H54 (cell line): ENCODE results near the gene ZNF277.
A peak's percentile ranks its signal among the peaks of the same experiment; 100 is the strongest.

Experiments
- DNase-seq: peaks from one replicate; pipeline ENCODE4 v3.0.0; 2011; ENCODE audit warnings: low spot score, mixed read lengths; ENCODE audit not compliant: insufficient read length
- FAIRE-seq: peaks from 3 replicates; lab custom pipeline; 2011; peaks lifted over from hg19 to GRCh38; lab: Jason Lieb, UNC
- POLR2A ChIP-seq: IDR thresholded peaks from 2 replicates; pipeline ENCODE4 v1.6.1; 2011; ENCODE audit warnings: low read depth, mild to moderate bottlenecking, low read length

The ZNF277 gene

DNA sequence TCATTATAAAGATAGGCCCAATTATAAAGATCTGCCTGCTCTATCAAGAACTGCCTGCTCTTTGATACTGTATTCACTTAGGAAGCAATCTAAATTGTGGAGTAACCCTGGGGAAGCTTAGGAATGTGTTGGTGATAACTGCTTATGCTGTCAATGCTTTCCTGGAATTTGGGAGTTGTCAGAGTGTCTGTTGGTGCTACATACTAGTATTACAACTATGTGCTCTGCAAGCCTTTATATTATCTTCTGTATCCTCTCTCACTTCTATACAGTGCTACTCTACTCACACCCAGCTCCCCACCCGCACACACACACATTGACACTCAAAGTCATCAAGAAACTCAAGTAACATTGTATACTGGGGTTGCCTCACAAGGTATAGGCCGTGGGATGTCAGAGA lies 6.1 kb downstream of the ZNF277 start:
- DNase-seq (no peak), FAIRE-seq (no peak)
- TF ChIP-seq POLR2A, result no peak

DNA sequence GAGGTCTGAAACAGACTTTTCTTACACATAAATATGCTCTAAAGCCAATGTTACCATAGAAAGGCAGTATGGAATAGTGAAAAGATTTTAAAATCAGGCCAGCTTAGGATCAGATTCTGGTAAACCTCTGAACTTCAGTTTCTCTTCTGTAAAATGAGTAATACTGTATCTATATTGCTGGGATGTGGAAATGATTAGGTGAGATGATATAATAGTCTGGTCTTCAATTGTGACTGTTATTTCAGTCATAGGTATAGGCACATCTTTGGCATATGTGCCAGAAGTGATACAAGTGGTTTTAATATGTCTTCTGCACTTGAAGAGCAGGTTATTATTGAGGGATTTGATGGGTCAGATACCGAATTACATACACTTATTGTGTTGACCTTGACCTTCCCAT lies 7.2 kb downstream of the ZNF277 start:
- FAIRE-seq (peak; percentile 45), DNase-seq (no peak)
- no peak for TF ChIP-seq POLR2A

DNA sequence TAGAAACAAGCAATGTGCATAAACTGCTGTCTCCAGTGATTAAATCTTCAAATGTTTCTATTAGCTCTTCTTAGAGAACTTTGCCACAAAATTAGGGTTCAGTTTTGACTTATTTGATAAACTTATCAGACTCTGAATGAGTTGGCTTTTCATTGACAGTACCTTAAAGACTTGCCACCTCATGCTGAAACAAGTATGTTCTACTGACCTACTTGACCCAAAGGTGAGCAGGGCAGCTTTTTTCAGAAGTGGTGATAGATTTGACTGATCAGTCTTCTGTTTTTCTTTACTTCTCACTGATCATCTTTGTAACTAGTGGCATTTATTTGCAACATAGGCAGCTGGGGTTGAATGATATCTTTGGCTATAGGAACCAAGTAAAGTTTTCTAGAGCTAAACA lies 7.8 kb downstream of the ZNF277 start:
- no peak for TF ChIP-seq POLR2A
- FAIRE-seq (no peak), DNase-seq (no peak)

DNA sequence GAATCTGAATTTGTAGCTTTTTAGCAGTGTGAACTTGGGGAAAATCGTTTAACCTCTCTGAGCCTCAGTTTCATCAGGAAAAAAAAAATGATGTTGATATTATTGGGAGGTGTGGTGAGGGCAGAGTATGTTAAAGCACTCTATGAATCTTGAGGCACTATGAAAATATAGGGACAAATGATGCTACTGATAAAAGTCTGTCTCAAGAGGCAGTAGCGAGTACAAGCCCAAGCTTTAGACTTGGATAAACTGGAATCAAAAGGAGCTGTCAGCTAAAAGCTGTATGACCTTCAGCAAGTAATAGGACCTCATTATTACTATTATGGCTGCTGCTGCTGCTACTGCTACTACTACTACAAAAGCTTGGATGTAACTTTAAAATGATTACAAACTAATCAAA lies 8.4 kb downstream of the ZNF277 start:
- TF ChIP-seq POLR2A, result no peak
- FAIRE-seq (peak; percentile 48), DNase-seq (no peak)

DNA sequence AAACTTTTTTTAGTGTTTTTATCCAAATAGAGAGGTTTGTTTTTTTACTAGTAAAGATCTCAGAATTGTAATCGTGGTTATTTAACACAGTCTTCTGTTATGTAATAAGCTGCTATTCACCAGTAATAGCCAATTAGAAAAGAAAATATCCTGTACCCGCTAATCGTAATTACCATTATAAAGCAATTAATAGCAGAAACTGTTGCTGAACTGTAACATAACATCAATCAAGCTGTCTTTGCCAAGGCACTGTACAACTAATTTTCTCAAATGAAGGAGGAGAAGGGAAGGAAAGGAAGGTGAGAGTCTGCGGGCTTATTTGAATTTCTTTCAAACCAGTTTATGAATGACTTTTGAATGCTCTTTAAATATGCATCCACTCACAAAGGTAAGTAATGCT lies 9.3 kb downstream of the ZNF277 start:
- no peak for DNase-seq
- FAIRE-seq, result no peak
- TF ChIP-seq POLR2A, result no peak

DNA sequence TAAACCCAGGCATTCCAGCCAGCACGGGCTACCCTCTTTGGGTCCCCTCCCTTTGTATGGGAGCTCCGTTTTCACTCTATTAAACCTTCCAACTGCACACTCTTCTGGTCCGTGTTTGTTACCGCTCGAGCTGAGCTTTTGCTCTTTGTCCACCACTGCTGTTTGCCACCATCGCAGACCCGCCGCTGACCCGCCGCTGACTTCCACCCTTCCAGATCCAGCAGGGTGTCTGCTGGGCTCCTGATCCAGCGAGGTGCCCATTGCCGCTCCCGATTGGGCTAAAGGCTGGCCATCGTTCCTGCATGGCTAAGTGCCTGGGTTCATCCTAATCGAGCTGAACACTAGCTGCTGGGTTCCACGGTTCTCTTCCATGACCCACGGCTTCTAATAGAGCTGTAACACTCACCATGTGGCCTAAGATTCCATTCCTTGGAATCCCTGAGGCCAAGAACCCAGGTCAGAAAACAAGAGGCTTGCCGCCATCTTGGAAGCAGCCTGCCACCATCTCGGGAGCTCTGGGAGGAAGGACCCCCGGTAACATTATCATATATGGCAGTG lies 14.5 kb downstream of the ZNF277 start:
- TF ChIP-seq POLR2A, result no peak
- FAIRE-seq (no peak), DNase-seq (no peak)

DNA sequence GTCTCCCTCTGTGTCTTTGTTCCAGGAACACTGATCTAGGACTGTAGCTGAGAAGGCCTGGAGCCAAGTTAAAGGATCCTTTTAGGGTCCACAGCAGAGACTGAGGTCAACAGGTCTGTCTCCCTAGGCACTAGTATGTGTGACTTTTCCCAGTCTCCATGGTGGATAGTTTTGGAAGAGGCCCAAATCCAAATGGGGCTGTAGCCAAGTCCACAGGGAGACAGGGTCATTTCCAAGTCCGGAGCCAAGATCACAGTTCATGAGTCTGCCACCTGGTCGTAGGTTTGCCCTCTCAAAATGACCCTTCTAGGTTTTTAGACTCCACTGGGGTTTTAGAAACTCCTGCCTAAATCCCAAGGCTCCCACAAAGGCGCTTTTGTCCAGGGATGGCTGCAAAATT lies 16.8 kb downstream of the ZNF277 start:
- no peak for FAIRE-seq
- no peak for DNase-seq
- TF ChIP-seq POLR2A, result no peak

DNA sequence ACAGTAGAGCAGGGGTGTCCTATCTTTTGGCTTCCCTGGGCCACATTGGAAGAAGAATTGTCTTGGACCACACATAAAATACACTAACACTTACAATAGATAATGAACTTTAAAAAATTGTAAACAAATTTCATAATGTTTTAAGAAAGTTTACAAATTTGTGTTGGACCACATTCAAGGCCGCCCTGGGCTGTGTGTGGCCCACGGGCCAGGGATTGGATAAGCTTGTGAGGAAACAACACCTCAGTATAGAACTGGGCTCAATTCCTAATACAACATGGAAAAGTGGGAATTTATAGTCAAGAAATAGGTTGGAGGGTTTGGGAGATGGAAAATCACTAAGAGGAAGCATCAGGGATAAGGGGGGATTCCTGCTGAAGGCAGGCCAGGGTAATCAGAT lies 17.7 kb downstream of the ZNF277 start:
- no peak for TF ChIP-seq POLR2A
- no peak for DNase-seq

DNA sequence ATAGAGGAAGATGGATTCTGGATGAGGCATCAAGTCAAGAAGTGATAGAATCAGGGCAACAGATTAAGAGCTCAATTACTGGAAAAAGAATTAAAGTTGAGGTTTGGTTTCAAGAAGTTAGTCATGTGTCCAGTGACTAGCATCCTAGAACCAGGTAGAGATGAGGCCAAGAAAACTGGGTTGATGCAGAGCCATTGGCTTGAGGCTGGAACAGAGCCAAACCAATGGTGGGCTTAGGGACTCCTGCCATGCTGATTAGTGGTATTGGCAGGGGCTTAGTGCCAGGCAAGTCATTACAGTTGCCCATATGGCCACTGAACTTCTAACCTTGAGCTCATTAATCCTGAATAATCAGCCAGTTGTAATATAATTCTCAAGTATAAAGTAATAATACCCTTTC lies 18.5 kb downstream of the ZNF277 start:
- no peak for DNase-seq
- no peak for TF ChIP-seq POLR2A
- FAIRE-seq, result no peak

More for the DNA sequence above, 17.7 kb downstream of the ZNF277 start:
- FAIRE-seq, result no peak

DNA sequence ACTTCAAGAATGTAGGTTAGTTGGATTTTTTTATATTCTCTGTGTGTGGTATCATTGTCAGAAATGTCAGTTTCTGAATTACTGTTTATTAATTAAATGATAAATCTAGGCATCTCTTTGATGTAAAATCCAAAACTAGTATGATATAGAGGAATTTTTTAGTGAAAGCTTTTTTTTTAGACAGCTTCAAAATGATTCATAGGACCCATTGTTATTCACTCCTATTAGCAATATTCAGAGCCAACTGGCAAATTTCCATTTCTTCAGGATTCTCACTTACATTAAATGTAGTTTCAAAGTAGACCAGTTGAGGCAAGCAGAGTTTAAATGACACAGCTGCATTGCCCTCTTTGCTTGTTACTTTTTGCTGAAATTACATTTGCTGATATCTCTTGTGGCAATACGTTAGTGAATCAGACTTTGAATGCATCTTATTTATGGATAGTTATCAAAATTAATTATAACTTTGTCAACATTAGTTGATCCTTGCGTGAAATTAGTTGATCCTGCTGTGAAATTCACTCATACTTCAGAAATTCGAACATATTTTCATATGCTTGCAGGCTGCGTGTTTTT lies 20.3 kb downstream of the ZNF277 start:
- no peak for TF ChIP-seq POLR2A
- peak; percentile 38 for FAIRE-seq
- DNase-seq, result no peak

DNA sequence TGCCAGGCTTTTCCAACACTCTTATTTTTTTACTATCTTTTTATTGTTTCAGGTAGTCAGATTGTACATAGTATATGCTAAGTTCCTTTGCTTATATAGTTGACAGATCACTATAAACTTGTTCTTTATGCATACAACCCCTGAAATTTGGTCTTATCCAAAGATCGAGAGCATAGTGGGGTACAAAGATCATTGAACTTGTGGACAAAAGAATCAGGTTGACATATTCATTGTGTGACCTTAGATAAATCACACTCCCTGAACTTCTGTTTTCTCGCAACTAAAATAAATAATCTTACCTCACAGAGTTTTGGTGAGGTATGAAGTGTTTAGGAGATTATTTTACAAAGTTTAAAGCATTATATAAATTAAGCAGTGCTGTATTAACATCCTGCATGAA lies 22.1 kb downstream of the ZNF277 start:
- DNase-seq (no peak), FAIRE-seq (no peak)
- TF ChIP-seq POLR2A, result no peak

DNA sequence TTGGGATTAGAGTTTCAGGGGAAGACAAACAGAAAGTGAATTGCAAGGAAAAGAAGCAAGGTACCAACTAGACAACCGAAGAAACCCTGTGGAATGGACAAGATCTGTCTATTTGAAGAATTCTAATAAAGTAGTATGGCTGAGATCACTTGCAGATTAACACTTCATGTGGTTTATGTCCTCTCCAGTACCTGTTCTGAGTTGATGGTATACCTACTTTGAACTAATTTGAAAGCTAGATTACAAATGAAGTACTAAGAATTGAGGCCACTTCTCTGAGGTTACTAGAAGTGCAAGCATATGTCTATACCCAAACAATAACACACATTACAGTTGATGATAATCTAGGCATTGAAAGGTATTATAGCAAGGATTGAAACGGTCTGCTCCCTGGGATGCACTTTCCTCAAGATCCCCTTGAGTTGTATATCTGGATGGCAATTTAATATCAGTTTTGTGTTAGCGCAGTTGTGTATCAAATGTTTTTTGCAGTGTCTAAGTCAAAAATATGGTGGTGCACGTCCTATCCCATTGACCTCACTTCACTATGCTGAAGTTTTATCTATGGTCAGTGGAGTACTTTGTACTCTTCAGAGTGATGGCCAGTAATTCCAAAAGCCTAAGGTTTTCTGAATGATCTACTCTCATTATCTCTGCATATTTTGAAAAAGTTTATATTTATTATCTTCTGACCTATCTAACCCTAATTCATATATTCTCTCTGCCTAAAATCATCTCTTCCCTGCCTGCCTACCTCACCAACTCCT lies 25.9 kb downstream of the ZNF277 start:
- peak; percentile 53 for FAIRE-seq

DNA sequence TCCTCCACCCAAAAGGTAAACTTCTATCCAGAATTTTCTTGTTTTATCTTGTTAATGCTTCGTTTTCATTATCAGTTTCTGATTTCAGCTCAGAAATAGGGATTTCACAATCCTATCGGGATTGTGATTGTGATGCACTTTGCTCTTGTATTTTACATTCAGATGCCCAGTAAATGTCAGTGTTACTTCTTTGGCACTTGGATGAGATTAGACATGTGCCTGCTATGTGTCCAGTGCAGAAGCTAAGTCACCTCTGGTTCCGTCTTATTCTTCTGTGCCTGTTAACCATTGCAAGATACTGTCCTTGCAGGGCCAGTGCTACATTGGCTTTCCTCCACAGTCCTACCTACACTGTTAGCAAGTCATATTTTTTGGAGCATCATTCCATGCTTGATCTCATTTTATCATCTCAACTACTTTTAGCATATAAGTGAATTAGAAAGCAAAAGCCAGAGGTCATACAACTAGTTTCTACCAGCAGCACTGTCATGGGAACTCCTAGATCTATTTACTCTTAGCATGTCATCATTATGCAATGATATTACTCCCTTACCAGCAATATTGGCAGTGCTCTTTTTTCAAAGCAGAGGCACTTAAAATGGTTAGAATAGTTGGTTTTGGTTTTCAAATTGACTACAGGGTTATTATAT lies 26.7 kb downstream of the ZNF277 start:
- no peak for FAIRE-seq
- no peak for DNase-seq
- no peak for TF ChIP-seq POLR2A

More for the DNA sequence above, 25.9 kb downstream of the ZNF277 start:
- no peak for DNase-seq
- no peak for TF ChIP-seq POLR2A

DNA sequence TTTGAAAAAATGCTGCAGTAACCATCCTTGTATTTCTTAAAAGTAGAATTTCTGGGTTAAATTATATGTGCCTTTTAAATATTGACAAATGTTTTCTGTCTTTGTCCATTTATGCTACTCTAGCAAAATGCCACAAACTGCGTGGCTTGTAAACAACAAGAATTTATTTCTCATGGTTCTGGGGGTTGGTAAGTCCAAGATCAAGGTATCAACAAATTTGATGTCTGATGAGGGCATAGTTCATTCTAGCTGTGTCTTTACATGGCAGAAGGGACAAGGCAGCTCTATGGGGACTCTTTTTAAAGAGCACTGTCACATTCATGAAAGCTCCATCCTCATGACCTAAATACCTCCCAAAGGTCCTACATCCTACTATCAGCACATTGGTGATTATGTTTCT lies 27.7 kb downstream of the ZNF277 start:
- FAIRE-seq (no peak), DNase-seq (no peak)

More for the DNA sequence above, 27.7 kb downstream of the ZNF277 start:
- TF ChIP-seq POLR2A, result no peak
